ENCODE measurements around the gene XYLT1.

The XYLT1 gene

GRCh38 chr16:17135439-17135838 is 335.3 kb downstream of the XYLT1 start:
- no peak for DNase-seq (ENCODE audit: low spot score)

- no peak for DNase-seq (ENCODE audit: low spot score)
These were observed 336.2 kb downstream of the XYLT1 start for GRCh38 chr16:17134586-17134985.

GRCh38 chr16:17133851-17134250 is 336.9 kb downstream of the XYLT1 start:
- DNase-seq (ENCODE audit: low spot score): no peak

GRCh38 chr16:17131351-17131750 is 339.4 kb downstream of the XYLT1 start:
- DNase-seq (ENCODE audit: low spot score): no peak

GRCh38 chr16:17130733-17131132 is 340.0 kb downstream of the XYLT1 start:
- DNase-seq (ENCODE audit: low spot score): no peak

GRCh38 chr16:17129971-17130370 is 340.8 kb downstream of the XYLT1 start:
- no peak for DNase-seq (ENCODE audit: low spot score)

- DNase-seq (ENCODE audit: low spot score): no peak
These were observed 342.0 kb downstream of the XYLT1 start for GRCh38 chr16:17128791-17129190.

- no peak for DNase-seq (ENCODE audit: low spot score)
These were observed 344.6 kb downstream of the XYLT1 start for GRCh38 chr16:17126156-17126555.

- no peak for DNase-seq (ENCODE audit: low spot score)
These were observed 345.1 kb downstream of the XYLT1 start for GRCh38 chr16:17125671-17126070.

- DNase-seq (ENCODE audit: low spot score): no peak
These were observed 352.7 kb downstream of the XYLT1 start for GRCh38 chr16:17117906-17118577.

- no peak for DNase-seq (ENCODE audit: low spot score)
These were observed 354.0 kb downstream of the XYLT1 start for GRCh38 chr16:17116595-17117322.

- DNase-seq (ENCODE audit: low spot score): no peak
These were observed 361.3 kb downstream of the XYLT1 start for GRCh38 chr16:17109413-17109812.

GRCh38 chr16:17108596-17108995 is 362.2 kb downstream of the XYLT1 start:
- DNase-seq (ENCODE audit: low spot score): no peak

GRCh38 chr16:17107450-17107849 is 363.3 kb downstream of the XYLT1 start:
- DNase-seq (ENCODE audit: low spot score): no peak

- no peak for DNase-seq (ENCODE audit: low spot score)
These were observed 364.4 kb downstream of the XYLT1 start for GRCh38 chr16:17106243-17106791.

- no peak for DNase-seq (ENCODE audit: low spot score)
These were observed 365.4 kb downstream of the XYLT1 start for GRCh38 chr16:17105239-17105797.

- DNase-seq (ENCODE audit: low spot score): no peak
These were observed 366.1 kb downstream of the XYLT1 start for GRCh38 chr16:17104654-17105053.

GRCh38 chr16:17103216-17103615 is 367.5 kb downstream of the XYLT1 start:
- DNase-seq (ENCODE audit: low spot score): no peak

- no peak for DNase-seq (ENCODE audit: low spot score)
These were observed 369.1 kb downstream of the XYLT1 start for GRCh38 chr16:17101646-17102045.

GRCh38 chr16:17098685-17099084 is 372.1 kb downstream of the XYLT1 start:
- DNase-seq (ENCODE audit: low spot score): no peak

GRCh38 chr16:17084130-17084529 is 386.6 kb downstream of the XYLT1 start:
- no peak for DNase-seq (ENCODE audit: low spot score)

- no peak for DNase-seq (ENCODE audit: low spot score)
These were observed 387.1 kb downstream of the XYLT1 start for GRCh38 chr16:17083628-17084027.

All from CD4-positive, alpha-beta T cell treated with Interleukin-6 at 100 ng/mL for 8 hours (primary cell).